GM12873 (cell line): ENCODE measurements around the gene PHC1.

ENCODE experiments used
- CTCF ChIP-seq: IDR thresholded peaks from 2 replicates; pipeline ENCODE4 v1.5.1; 2012; ENCODE audit warnings: low read depth, mild to moderate bottlenecking, moderate library complexity, low read length, control low read depth; ENCODE audit not compliant: insufficient read depth; ENCODE audit errors: missing control alignments

The PHC1 gene

GRCh38 chr12:8914033-8914715 is at the start of gene PHC1:
Gene PHC1, plus strand, starts transcription at chr12:8914509. Its CDS starts 3,169 bp downstream, at chr12:8917678.
- peak; percentile 43 for TF ChIP-seq CTCF

GRCh38 chr12:8866429-8866828 is 47.9 kb upstream of the PHC1 start:
- TF ChIP-seq CTCF = no peak

GRCh38 chr12:8867009-8867408 is 47.3 kb upstream of the PHC1 start:
- no peak for TF ChIP-seq CTCF

GRCh38 chr12:8867786-8868185 is 46.5 kb upstream of the PHC1 start:
- TF ChIP-seq CTCF = no peak

GRCh38 chr12:8870586-8870985 is 43.7 kb upstream of the PHC1 start:
- no peak for TF ChIP-seq CTCF

GRCh38 chr12:8871068-8871467 is 43.2 kb upstream of the PHC1 start:
- no peak for TF ChIP-seq CTCF

GRCh38 chr12:8876887-8877286 is 37.4 kb upstream of the PHC1 start:
- TF ChIP-seq CTCF = no peak
